Retina (tissue), 1 donor: ENCODE data around the gene SCN4B.
A peak's percentile ranks its signal among the peaks of the same experiment; 100 is the strongest.

ENCODE experiments used
- DNase-seq: peaks from one replicate; pipeline ENCODE4 v3.0.0-alpha.2; 2016

Gene SCN4B

GRCh38 chr11:118172356-118172755 lies 19.7 kb upstream of the SCN4B start:
- DNase-seq: no peak

GRCh38 chr11:118171269-118172062 lies 18.8 kb upstream of the SCN4B start:
- DNase-seq: peak; percentile 86

DNA sequence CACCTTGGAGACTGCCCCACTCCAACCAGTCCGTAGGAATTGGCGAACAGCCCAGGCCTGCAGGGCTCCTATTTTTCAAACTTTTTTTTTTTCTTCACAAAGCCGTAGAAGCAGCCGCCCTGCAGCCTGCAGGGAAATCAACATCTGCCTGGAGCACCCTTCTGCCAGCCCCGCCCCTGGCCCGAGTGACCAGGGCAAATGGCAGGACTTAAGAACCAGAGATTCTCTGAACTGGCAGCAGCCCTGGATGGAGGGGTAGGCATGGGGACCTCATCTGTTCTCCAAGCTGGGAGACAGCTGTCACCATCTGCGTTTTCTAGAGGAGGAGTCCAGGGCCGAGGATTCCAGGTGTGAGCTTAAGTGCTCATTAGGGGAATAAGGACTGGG lies 18.3 kb upstream of the SCN4B start:
- no peak for DNase-seq

GRCh38 chr11:118170231-118170630 lies 17.6 kb upstream of the SCN4B start:
- no peak for DNase-seq

DNA sequence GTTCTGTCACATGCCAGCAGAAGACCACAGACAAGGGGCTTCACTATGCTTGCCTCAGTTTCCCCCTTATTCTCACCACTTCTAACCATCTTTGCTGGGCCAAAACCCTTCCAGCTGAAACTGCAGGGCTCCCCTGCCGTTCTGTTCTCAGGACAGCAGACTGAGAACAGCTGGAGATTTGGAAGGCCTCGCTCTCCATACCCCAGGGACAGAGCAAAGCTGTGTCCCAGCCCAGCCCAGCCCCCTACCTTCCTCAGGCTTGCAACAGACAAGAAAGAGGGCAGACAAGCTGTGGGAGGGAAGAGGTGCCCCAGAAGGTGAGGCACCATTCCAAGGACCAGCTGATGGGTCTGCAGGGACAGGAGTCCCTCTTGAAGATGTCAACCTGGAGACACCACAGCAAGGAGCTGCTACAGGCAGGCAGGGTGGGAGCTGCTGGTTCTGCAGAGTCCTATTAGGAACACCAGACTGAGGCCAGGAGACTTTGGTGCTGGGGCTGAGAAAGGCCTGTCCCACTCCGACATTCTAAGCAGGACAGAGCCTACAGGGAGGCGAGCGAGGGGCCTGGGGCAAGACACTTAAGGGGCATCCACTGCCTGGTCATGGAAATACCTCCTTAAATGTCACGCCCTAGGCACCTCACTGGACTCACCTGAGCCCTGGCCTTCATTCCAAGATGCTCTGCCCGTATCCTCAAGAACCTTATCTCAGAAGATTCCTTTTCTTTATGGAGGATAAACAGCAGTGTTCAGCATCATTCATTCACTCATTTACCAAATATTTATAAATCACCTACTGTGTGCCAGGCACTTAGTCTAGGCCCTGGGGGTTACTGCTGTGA lies 16.9 kb upstream of the SCN4B start:
- DNase-seq: no peak

DNA sequence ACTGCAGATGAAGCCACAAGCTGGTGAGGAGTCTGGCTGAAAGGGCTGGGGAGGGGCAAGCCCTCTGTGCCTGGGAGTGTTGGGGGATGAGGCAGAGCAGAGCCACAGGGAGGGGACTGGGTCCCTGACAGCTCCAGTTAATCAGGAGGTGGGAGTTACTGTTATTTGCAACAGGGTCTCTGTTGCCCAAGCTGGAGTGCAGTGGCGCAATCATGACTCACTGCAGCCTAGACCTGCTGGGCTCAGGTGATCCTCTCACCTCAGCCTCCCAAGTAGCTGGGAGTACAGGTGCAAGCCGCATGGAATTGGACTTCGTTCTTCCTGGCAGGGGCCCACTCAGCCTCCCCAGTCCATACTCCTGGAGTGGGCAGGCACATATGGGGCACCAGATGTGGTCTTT lies 16.1 kb upstream of the SCN4B start:
- no peak for DNase-seq

GRCh38 chr11:118168316-118168715 lies 15.7 kb upstream of the SCN4B start:
- no peak for DNase-seq

DNA sequence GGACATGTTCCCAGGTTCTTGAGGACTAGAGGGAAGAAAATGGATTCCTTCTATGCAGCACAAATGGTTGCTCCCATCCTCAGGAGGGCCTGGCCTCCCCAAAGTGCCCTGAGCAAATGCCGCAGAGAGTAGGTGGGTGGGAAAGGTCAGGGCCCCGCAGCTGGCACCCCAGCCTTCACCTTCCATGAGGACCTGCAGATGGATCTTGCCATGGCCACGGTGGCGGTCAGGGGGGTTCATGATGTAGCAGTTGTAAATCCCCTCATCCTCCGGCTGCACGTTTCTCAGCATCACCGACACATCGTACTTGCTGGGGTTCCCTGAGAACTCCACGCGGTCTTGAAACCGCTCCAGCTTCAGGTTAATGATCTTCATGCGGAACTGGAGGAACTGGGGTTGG lies 15.3 kb upstream of the SCN4B start:
- no peak for DNase-seq

DNA sequence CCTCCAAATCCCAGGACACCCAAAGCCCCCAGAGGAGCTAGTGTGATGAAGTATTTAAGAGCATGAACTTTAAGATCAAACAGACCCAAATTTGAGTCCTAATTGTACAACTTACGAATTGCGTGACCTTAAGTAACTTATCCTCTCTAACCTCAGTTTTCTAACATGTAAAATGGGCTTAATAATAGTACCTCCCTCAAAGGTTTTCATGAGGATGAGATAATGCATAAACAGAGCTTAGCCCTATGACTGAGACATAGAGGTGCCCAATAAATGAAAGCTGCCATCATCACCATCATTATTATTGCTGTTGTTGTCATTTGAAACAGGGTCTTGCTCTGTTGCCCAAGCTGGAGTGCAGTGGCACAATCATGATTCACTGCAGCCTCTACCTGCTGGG lies 14.6 kb upstream of the SCN4B start:
- DNase-seq: no peak

- no peak for DNase-seq
Measured at GRCh38 chr11:118166641-118167040, 14.0 kb upstream of the SCN4B start.

DNA sequence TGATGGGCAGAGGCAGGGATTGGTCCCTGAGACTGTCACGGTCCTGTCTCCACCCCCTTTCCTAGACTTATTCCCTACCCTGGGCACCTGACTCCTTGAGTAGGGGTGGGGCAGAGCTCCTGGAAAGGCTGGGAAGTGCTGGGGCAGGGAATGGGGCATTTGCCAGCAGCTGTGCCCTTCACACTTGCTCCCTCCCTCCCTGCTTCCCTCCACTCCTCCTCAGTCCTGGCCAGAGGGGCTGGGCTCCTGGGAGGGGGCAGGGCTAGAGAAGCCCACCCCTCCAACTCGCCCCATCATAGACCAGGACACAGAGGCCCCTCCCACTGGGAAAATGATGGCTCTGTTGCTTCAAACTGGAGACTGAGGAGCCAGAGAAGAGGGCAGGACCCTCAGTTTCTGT lies 12.3 kb upstream of the SCN4B start:
- DNase-seq: no peak

DNA sequence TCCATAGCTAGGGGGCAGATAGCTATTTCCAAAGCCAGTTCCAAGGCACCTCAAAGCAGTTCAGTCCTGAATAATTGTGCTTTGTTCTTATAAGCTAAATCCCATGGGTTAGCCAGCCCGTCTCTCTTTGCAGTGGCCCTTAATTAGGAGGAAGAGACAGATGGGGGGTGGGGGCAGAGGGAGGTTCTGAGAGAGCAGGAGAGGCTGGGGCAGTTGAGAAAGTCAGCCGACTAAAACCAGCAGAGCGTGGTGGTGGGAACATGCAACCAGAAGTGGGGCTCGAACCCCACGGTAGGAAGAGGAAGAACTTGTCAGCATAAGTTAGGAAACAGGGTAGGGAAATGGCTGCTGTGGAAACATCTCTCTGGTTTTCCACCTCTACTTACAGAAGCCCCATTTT lies 10.9 kb upstream of the SCN4B start:
- no peak for DNase-seq

- DNase-seq: no peak
Measured at GRCh38 chr11:118162846-118163245, 10.2 kb upstream of the SCN4B start.

GRCh38 chr11:118161786-118162185 lies 9.2 kb upstream of the SCN4B start:
- no peak for DNase-seq

- no peak for DNase-seq
Measured at GRCh38 chr11:118157186-118157895, 4.7 kb upstream of the SCN4B start.

DNA sequence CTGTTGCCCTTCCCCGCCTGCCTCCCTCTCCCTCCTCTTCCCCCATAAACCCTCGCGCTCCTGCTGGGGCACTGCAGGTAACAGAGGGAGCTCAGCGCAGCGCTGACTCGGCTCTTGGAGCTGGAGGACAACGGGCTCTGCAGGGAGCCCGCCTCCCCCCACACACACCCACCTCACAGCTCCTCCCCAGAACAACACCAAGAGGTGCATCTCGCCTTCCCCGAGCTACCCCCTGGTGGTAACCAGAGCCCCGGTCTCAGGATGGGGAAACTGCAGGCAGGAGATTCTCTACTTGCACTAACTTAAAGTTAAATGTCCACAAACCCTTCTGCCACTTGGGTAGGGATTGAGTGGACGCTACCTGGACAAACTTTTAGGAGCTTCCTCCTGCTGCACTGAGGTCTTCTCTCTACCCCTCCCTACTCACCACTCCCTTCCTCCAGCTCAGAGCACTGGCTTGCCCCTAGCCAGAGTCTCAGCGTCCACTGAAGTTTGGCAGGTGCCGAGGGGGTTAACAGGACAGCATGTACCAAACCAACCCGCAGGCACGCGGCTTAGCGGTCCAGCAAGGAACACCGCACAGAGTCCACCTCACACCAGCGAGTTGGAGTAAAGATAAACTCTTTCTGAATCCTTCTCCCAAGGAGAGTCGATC lies 4.0 kb upstream of the SCN4B start:
- DNase-seq: no peak

GRCh38 chr11:118155776-118156530 lies 3.3 kb upstream of the SCN4B start:
- no peak for DNase-seq

GRCh38 chr11:118154641-118155040 lies 2.0 kb upstream of the SCN4B start:
- no peak for DNase-seq

DNA sequence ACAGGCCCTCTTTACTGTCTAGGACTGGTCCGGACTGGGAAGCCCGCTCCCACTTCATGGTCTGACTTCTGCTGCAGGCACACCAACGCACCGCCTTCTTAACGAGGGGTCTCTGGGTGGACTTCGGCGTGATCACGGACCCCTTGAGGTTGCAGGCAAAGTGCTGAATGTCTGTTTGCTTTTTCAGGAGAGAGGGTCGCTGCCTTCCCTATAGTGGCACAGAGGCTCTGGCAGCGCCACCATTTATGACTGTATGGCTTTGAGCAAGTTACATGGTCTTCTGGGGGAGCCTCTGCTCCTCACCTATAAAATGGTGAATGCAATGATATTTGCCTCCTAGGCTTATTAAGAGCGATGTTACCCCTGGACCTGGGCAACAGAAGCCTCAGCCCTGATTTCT lies 1.4 kb upstream of the SCN4B start:
- no peak for DNase-seq

- no peak for DNase-seq
Measured at GRCh38 chr11:118153516-118153915, 893 bp upstream of the SCN4B start.

- DNase-seq: no peak
Measured at GRCh38 chr11:118152020-118152551, 537 bp downstream of the SCN4B start.

GRCh38 chr11:118151431-118151830 lies 1.2 kb downstream of the SCN4B start:
- no peak for DNase-seq
